ENCODE data around the gene TPGS2. TPM values are rescaled to one million over a fixed set of nuclear protein-coding genes. Genes with fewer than 3 reads are reported as not detected.

Gene TPGS2
- total RNA-seq, 1 donor from 2014 or later: 77.1 TPM

DNA sequence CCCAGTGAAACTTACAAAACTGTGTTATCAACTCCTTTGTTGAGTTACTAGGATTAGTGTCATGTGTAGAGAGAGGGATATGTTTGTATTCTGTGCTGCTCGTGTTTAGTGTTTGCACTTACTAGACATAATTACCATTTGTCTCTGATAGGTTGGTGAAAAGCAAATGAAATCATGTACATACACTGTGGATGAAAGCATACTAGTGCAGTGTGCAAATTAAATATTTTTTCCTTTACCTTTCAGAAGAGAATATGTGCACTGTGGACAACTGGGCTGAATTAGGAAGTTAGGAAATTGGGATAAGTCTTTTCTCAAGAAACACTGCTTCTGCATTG is 1.3 kb upstream of the TPGS2 start:
- no peaks in the 10 kb centered on the region for H3K36me3 ChIP-seq (ENCODE audit: control insufficient read depth, insufficient read depth, low read length)
- DNase-seq (ENCODE audit: low read depth): no peak
- no peak overlapping the region for H3K4me3 ChIP-seq (ENCODE audit: low read depth, low read length)
- no peaks in the 10 kb centered on the region for H3K27me3 ChIP-seq (ENCODE audit: control insufficient read depth, insufficient read depth, low read length)
- no peak for FAIRE-seq
- TF ChIP-seq, protein P1, sequence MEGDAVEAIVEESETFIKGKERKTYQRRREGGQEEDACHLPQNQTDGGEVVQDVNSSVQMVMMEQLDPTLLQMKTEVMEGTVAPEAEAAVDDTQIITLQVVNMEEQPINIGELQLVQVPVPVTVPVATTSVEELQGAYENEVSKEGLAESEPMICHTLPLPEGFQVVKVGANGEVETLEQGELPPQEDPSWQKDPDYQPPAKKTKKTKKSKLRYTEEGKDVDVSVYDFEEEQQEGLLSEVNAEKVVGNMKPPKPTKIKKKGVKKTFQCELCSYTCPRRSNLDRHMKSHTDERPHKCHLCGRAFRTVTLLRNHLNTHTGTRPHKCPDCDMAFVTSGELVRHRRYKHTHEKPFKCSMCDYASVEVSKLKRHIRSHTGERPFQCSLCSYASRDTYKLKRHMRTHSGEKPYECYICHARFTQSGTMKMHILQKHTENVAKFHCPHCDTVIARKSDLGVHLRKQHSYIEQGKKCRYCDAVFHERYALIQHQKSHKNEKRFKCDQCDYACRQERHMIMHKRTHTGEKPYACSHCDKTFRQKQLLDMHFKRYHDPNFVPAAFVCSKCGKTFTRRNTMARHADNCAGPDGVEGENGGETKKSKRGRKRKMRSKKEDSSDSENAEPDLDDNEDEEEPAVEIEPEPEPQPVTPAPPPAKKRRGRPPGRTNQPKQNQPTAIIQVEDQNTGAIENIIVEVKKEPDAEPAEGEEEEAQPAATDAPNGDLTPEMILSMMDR (IDR thresholded peaks at IDR 0.05; ENCODE audit: insufficient read depth, low read length, severe bottlenecking): no peak

DNA sequence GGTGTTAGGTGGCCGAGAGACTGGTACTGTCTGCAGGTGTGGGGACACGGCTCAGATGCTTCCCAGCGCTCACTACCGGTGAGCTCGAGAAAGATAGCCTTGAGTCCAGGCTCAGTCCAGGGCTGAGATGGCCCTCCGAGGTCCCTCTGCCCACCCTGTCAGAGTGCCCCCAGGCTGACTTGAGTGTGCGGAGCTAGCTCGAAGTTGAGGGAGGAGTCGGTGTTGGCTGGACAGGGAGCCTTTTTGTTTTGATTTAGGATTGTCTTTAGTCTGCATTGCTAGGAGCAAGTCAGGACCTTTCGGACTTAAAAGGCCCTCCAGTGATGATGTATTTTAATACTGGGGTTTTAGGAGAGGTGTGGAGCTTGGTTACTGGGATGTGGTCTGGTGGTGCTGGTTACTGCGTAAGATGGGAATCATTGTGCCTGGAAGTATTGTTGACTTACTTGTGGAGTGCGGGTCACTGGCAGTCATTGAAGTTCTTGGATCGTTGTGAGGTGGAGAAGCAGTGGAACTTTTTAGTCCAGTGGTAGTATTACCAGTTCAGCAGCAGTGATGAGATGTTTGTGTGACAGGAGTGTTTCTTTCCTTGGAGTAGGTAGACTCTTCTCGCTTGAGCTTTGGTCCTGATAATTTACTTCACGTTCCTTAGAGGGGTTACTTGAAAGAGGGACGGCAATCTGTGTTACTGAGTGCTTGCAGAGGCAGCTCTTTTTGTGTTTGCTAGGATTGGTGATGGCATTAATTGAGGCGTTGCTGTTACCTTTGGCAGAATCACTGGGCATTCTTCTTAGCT is 758 bp upstream of the TPGS2 start:
- H3K4me3 ChIP-seq (ENCODE audit: low read depth, low read length): peak overlapping the region; percentile 83
- TF ChIP-seq, protein P1 (IDR thresholded peaks at IDR 0.05; ENCODE audit: insufficient read depth, low read length, severe bottlenecking): no peak
- peak; percentile 33 for DNase-seq (ENCODE audit: low read depth)
- no peaks in the 10 kb centered on the region for H3K27me3 ChIP-seq (ENCODE audit: control insufficient read depth, insufficient read depth, low read length)
- no peaks in the 10 kb centered on the region for H3K36me3 ChIP-seq (ENCODE audit: control insufficient read depth, insufficient read depth, low read length)
- FAIRE-seq: peak; percentile 52

DNA sequence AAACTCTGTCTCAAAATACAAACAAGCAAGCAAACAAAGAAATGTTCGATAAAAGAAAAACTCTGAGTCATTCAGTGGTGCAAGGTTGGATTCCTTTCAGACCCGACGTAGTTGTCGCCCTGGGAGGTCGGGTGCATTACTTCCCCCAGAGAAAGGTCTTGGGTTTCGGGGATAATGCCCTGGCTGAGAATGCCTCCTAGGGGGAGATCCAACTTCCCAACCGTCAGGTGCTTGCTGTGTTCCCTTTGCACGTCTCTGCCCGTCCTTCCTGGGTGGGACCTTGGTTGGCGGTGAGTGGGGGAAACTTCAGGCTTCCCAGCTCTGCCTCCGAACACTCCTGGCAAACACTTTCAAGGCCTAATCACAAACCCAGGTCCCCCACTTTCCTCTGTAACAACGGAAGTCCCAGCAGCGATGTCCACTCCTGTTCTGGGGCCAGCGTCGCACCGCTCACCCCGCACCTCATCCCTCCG is 609 bp downstream of the TPGS2 start:
- H3K36me3 ChIP-seq (ENCODE audit: control insufficient read depth, insufficient read depth, low read length): no peaks in the 10 kb centered on the region
- FAIRE-seq: no peak

DNA sequence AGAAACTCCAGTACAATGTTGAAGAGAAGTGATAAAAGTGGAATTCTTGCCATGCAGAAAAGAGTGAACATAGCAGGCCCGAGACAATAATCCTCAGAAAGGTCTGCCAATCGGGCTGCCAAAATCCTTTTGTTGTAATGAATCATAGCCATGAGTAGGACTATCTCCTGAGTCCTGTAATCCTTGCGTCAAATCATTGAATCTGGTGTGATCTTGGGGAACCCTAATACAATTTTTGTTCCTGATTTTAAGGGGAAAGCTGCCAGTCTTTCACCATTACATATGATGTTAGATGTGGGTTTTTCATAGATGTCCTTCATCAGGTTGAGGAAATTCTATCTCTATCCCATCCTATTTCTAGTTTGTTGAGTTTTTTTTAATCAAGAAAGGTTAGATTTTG is 2.2 kb downstream of the TPGS2 start:
- Histone ChIP-seq H3K27me3 (ENCODE audit: control insufficient read depth, insufficient read depth, low read length) (no peaks in the 10 kb centered on the region), H3K4me3 (ENCODE audit: low read depth, low read length) (no peak overlapping the region), H3K36me3 (ENCODE audit: control insufficient read depth, insufficient read depth, low read length) (no peaks in the 10 kb centered on the region)
- TF ChIP-seq, protein P1 (IDR thresholded peaks at IDR 0.05; ENCODE audit: insufficient read depth, low read length, severe bottlenecking): no peak
- FAIRE-seq (no peak), DNase-seq (ENCODE audit: low read depth) (no peak)

More for the DNA sequence above, 609 bp downstream of the TPGS2 start:
- TF ChIP-seq, protein P1 (IDR thresholded peaks at IDR 0.05; ENCODE audit: insufficient read depth, low read length, severe bottlenecking): no peak
- DNase-seq (ENCODE audit: low read depth): peak; percentile 59
- Histone ChIP-seq H3K27me3 (ENCODE audit: control insufficient read depth, insufficient read depth, low read length) (no peaks in the 10 kb centered on the region), H3K4me3 (ENCODE audit: low read depth, low read length) (peak overlapping the region; percentile 83)

DNA sequence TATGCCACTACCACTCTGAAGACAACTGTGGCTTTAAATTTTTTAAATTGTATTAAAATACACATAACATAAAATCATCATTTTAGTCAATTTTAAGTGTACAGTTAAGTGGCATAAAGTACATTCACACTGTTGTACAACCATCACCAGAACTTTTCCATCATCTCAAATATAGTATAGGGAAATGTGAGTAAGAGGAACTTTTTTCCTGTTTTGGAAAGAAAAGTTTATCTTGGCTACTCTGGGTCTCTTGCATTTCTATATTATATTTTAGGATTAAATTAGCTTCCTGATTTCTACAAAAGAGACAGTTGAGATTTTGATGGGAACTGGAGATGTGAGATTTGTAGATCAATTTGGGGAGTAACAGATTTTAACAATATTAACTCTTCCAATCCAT is 3.3 kb downstream of the TPGS2 start:
- no peak for DNase-seq (ENCODE audit: low read depth)
- Histone ChIP-seq H3K4me3 (ENCODE audit: low read depth, low read length) (no peak overlapping the region), H3K36me3 (ENCODE audit: control insufficient read depth, insufficient read depth, low read length) (no peaks in the 10 kb centered on the region), H3K27me3 (ENCODE audit: control insufficient read depth, insufficient read depth, low read length) (no peaks in the 10 kb centered on the region)
- FAIRE-seq: no peak
- TF ChIP-seq, protein P1 (IDR thresholded peaks at IDR 0.05; ENCODE audit: insufficient read depth, low read length, severe bottlenecking): no peak

DNA sequence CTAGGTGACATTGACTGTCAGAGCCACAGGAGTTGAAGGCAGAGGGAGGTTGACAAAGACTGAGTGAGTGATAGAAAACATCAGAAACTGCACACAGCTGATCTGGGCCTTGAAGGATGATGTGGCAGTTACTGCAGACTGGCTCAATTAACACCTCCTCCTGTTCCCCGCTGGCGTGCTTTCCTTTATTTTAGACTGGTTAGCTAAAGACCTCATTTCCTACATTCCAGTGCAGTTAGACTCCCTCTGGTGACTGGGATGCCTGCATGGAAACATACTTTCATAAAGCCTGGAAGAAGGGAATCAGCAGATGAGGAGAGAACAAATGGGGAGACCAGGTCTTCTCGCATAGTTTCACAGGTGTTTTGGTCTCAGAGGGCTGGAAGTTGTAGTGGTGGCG is 7.1 kb downstream of the TPGS2 start:
- TF ChIP-seq, protein P1 (IDR thresholded peaks at IDR 0.05; ENCODE audit: insufficient read depth, low read length, severe bottlenecking): no peak
- H3K27me3 ChIP-seq (ENCODE audit: control insufficient read depth, insufficient read depth, low read length): no peaks in the 10 kb centered on the region
- FAIRE-seq: no peak
- no peaks in the 10 kb centered on the region for H3K36me3 ChIP-seq (ENCODE audit: control insufficient read depth, insufficient read depth, low read length)
- no peak for DNase-seq (ENCODE audit: low read depth)
- no peak overlapping the region for H3K4me3 ChIP-seq (ENCODE audit: low read depth, low read length)
